SK-N-SH treated with all-trans-retinoic acid at 6 μM for 48 hours (cell line): Measurements from ENCODE around the gene CLK2.
A peak's percentile ranks its signal among the peaks of the same experiment; 100 is the strongest.

Experiments
- ATAC-seq: fragments of 200-7000 bp; cut with Tn5 transposase; 3 replicates; pipeline ENCODE4 v1.9.1; 2020; ENCODE audit warnings: mild to moderate bottlenecking, moderate library complexity
- BACH2 ChIP-seq: fragments of 250-450 bp; sonication (Bioruptor Pico); IDR thresholded peaks from 2 replicates; pipeline ENCODE4 v1.9.0; 2021; ENCODE audit warnings: mild to moderate bottlenecking, borderline replicate concordance
- CREB5 ChIP-seq: fragments of 250-450 bp; sonication (Bioruptor Pico); IDR thresholded peaks from 2 replicates; pipeline ENCODE4 v1.5.1; 2020; ENCODE audit warnings: low read depth, mild to moderate bottlenecking, moderate library complexity
- CSRNP3 ChIP-seq: fragments of 250-450 bp; sonication (Bioruptor Pico); IDR thresholded peaks from 2 replicates; pipeline ENCODE4 v1.5.1; 2021; ENCODE audit warnings: mild to moderate bottlenecking, moderate library complexity
- GLIS3 ChIP-seq: fragments of 250-450 bp; sonication (Bioruptor Pico); IDR thresholded peaks from 2 replicates; pipeline ENCODE4 v1.5.0; 2020; ENCODE audit warnings: mild to moderate bottlenecking, moderate library complexity
- ISL1 ChIP-seq: fragments of 250-450 bp; sonication (Bioruptor Pico); IDR thresholded peaks from 2 replicates; pipeline ENCODE4 v2.1.2; 2022; ENCODE audit warnings: mild to moderate bottlenecking, moderate library complexity
- PATZ1 ChIP-seq: fragments of 250-450 bp; sonication (Bioruptor Pico); IDR thresholded peaks from 2 replicates; pipeline ENCODE4 v1.8.0; 2020; ENCODE audit warnings: mild to moderate bottlenecking, moderate library complexity, borderline replicate concordance
- PPARA ChIP-seq: fragments of 250-450 bp; sonication (Bioruptor Pico); IDR thresholded peaks from 2 replicates; pipeline ENCODE4 v1.5.0; 2020; ENCODE audit warnings: mild to moderate bottlenecking, borderline replicate concordance
- RARB ChIP-seq: fragments of 250-450 bp; sonication (Bioruptor Pico); IDR thresholded peaks from 2 replicates; pipeline ENCODE4 v1.8.0; 2021; ENCODE audit warnings: mild to moderate bottlenecking, moderate library complexity
- SNAI2 ChIP-seq: fragments of 250-450 bp; sonication (Bioruptor Pico); IDR thresholded peaks from 2 replicates; pipeline ENCODE4 v1.5.0; 2020; ENCODE audit warnings: mild to moderate bottlenecking, moderate library complexity
- ZC3H10 ChIP-seq: fragments of 250-450 bp; sonication (Bioruptor Pico); IDR thresholded peaks from 2 replicates; pipeline ENCODE4 v1.5.1; 2021; ENCODE audit warnings: mild to moderate bottlenecking, moderate library complexity
- ZFP30 ChIP-seq: fragments of 450-650 bp; formaldehyde crosslinking; IDR thresholded peaks from 2 replicates; pipeline ENCODE4 v1.5.0; 2022; ENCODE audit warnings: mild to moderate bottlenecking, moderate library complexity
- ZNF565 ChIP-seq: fragments of 450-650 bp; formaldehyde crosslinking; conservative IDR thresholded peaks from 2 replicates; pipeline ENCODE4 v1.5.0; 2020; ENCODE audit warnings: low read depth, mild to moderate bottlenecking, moderate library complexity
- TF ChIP-seq, protein P1 (sequence below): fragments of 250-450 bp; sonication (Bioruptor Pico); IDR thresholded peaks from 2 replicates; pipeline ENCODE4 v1.8.0; 2021; ENCODE audit warnings: low read depth, mild to moderate bottlenecking, moderate library complexity, borderline replicate concordance

CLK2 gene

GRCh38 chr1:155313261-155313660, 40.0 kb upstream of the CLK2 start (continued):
- TF ChIP-seq BACH2 (CRISPR knock-in tag) (no peak), CSRNP3 (CRISPR knock-in tag) (no peak), GLIS3 (no peak), ZC3H10 (CRISPR knock-in tag) (no peak)

GRCh38 chr1:155309423-155310021, 36.2 kb upstream of the CLK2 start:
- ATAC-seq = peak; percentile 7

GRCh38 chr1:155308493-155309422, 35.5 kb upstream of the CLK2 start, which contains the start of gene FDPS:
FDPS (plus strand) TSS chr1:155308866; CDS start chr1:155309790, 924 bp downstream.
- TF ChIP-seq ISL1 (CRISPR knock-in tag) = no peak
- TF ChIP-seq, protein P1, sequence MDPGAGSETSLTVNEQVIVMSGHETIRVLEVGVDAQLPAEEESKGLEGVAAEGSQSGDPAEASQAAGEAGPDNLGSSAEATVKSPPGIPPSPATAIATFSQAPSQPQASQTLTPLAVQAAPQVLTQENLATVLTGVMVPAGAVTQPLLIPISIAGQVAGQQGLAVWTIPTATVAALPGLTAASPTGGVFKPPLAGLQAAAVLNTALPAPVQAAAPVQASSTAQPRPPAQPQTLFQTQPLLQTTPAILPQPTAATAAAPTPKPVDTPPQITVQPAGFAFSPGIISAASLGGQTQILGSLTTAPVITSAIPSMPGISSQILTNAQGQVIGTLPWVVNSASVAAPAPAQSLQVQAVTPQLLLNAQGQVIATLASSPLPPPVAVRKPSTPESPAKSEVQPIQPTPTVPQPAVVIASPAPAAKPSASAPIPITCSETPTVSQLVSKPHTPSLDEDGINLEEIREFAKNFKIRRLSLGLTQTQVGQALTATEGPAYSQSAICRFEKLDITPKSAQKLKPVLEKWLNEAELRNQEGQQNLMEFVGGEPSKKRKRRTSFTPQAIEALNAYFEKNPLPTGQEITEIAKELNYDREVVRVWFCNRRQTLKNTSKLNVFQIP (CRISPR knock-in tag) = 0 out of 2 replicates have a peak, but pooled peaks have one; percentile 24

More at GRCh38 chr1:155309423-155310021, 36.2 kb upstream of the CLK2 start:
- no peak for TF ChIP-seq ZNF565
- no peak for TF ChIP-seq CREB5 (CRISPR knock-in tag)
- no peak for TF ChIP-seq SNAI2 (CRISPR knock-in tag)
- no peak for TF ChIP-seq ZFP30 (CRISPR knock-in tag)
- TF ChIP-seq, protein P1 (CRISPR knock-in tag) = no peak
- no peak for TF ChIP-seq RARB (CRISPR knock-in tag)
- no peak for TF ChIP-seq PATZ1 (CRISPR knock-in tag)
- no peak for TF ChIP-seq PPARA (CRISPR knock-in tag)

GRCh38 chr1:155307247-155307740, 34.0 kb upstream of the CLK2 start:
- TF ChIP-seq CSRNP3 (CRISPR knock-in tag) (no peak), BACH2 (CRISPR knock-in tag) (0 out of 2 replicates have a peak, but pooled peaks have one; percentile 9), ZNF565 (no peak)
- peak; percentile 19; the same call in 2 of the 3 replicates for ATAC-seq

More at GRCh38 chr1:155308493-155309422, 35.5 kb upstream of the CLK2 start, which contains the start of gene FDPS:
- peak; percentile 98 for ATAC-seq
